Measurements from ENCODE around the gene MPRIP. TPM values are rescaled to one million over a fixed set of nuclear protein-coding genes. Genes with fewer than 3 reads are reported as not detected.

Gene MPRIP
- polyA plus RNA-seq, 1 donor from 2014 or later = 47.3 TPM

- Histone ChIP-seq H2AFZ (ENCODE audit: low read depth, low read length) (no peak overlapping the region), H3K27ac (ENCODE audit: low read length) (no peak overlapping the region), H3F3A (ENCODE audit: insufficient read depth, low read length, poor library complexity, severe bottlenecking) (no peaks in the 10 kb centered on the region), H3K79me2 (replicated peaks; ENCODE audit: insufficient read depth, low read length) (no peaks in the 10 kb centered on the region), H3K9me3 (ENCODE audit: low read length) (no peaks in the 10 kb centered on the region), H3K9ac (ENCODE audit: low read length) (no peak overlapping the region), H3K36me3 (ENCODE audit: insufficient read depth, low read length) (peaks cover 15% of the 10 kb centered on the region), H4K20me1 (ENCODE audit: insufficient read depth) (no peaks in the 10 kb centered on the region), H3K4me3 (ENCODE audit: low read length) (no peak overlapping the region), H3K4me2 (ENCODE audit: low read length) (no peak overlapping the region), H3K27me3 (ENCODE audit: insufficient read depth, low read depth, low read length) (no peaks in the 10 kb centered on the region), H3K9me2 (ENCODE audit: insufficient read depth, low read length) (no peaks in the 10 kb centered on the region)
- TF ChIP-seq CTCF (IDR thresholded peaks at IDR 0.05; ENCODE audit: poor library complexity, severe bottlenecking) (no peak), MXI1 (conservative IDR thresholded peaks at IDR 0.05; ENCODE audit: poor library complexity, severe bottlenecking) (no peak), RAD21 (conservative IDR thresholded peaks at IDR 0.05) (no peak), SMC3 (conservative IDR thresholded peaks at IDR 0.05; ENCODE audit: poor library complexity) (no peak)
These were observed 102.8 kb downstream of the MPRIP start for GRCh38 chr17:17144916-17145665.

- Histone ChIP-seq H3K4me3 (ENCODE audit: low read length) (no peak overlapping the region), H3F3A (ENCODE audit: insufficient read depth, low read length, poor library complexity, severe bottlenecking) (no peaks in the 10 kb centered on the region), H3K36me3 (ENCODE audit: insufficient read depth, low read length) (peaks cover 15% of the 10 kb centered on the region), H2AFZ (ENCODE audit: low read depth, low read length) (no peak overlapping the region), H3K4me2 (ENCODE audit: low read length) (no peak overlapping the region), H3K79me2 (replicated peaks; ENCODE audit: insufficient read depth, low read length) (no peaks in the 10 kb centered on the region), H3K9me2 (ENCODE audit: insufficient read depth, low read length) (no peaks in the 10 kb centered on the region), H3K9ac (ENCODE audit: low read length) (no peak overlapping the region), H3K27me3 (ENCODE audit: insufficient read depth, low read depth, low read length) (no peaks in the 10 kb centered on the region), H3K9me3 (ENCODE audit: low read length) (no peaks in the 10 kb centered on the region), H4K20me1 (ENCODE audit: insufficient read depth) (no peaks in the 10 kb centered on the region), H3K27ac (ENCODE audit: low read length) (no peak overlapping the region)
- no peak for TF ChIP-seq EZH2 (IDR thresholded peaks at IDR 0.05; ENCODE audit: borderline replicate concordance, insufficient read depth, low read length, poor library complexity, severe bottlenecking)
- TF ChIP-seq CTCF (IDR thresholded peaks at IDR 0.05; ENCODE audit: poor library complexity, severe bottlenecking) = peak; percentile 10
- no peak for TF ChIP-seq RAD21 (conservative IDR thresholded peaks at IDR 0.05)
- TF ChIP-seq MXI1 (conservative IDR thresholded peaks at IDR 0.05; ENCODE audit: poor library complexity, severe bottlenecking) = no peak
- TF ChIP-seq EP300 (conservative IDR thresholded peaks at IDR 0.05; ENCODE audit: poor library complexity, severe bottlenecking) = no peak
- TF ChIP-seq REST (IDR thresholded peaks at IDR 0.05; ENCODE audit: borderline replicate concordance) = no peak
These were observed 104.6 kb downstream of the MPRIP start for GRCh38 chr17:17146786-17147406.
